Neuronal stem cell (in vitro differentiated cells): ENCODE measurements around the gene CAMK2N1.
A peak's percentile ranks its signal among the peaks of the same experiment; 100 is the strongest.

Experiments
- DNase-seq: peaks from one replicate; pipeline ENCODE4 v3.0.0-alpha.2; 2013; ENCODE audit warnings: low spot score
- H2AFZ ChIP-seq: one replicate; pipeline ENCODE4 v1.6.1; 2013; ENCODE audit warnings: mild to moderate bottlenecking, low read length, inconsistent platforms
- H2AK5ac ChIP-seq: 2 replicates; pipeline ENCODE4 v1.6.1; 2013; ENCODE audit warnings: low read depth, mild to moderate bottlenecking, inconsistent platforms, low read length, moderate library complexity, mixed read lengths
- H2BK120ac ChIP-seq: 2 replicates; pipeline ENCODE4 v1.6.1; 2013; ENCODE audit warnings: low read depth, mild to moderate bottlenecking, inconsistent platforms, low read length, moderate library complexity, mixed read lengths
- H2BK12ac ChIP-seq: one replicate; pipeline ENCODE4 v1.6.1; 2013; ENCODE audit warnings: low read length, inconsistent platforms
- H2BK15ac ChIP-seq: 2 replicates; pipeline ENCODE4 v1.6.1; 2013; ENCODE audit warnings: mild to moderate bottlenecking, low read length, inconsistent platforms, mixed read lengths
- H2BK5ac ChIP-seq: one replicate; pipeline ENCODE4 v1.6.1; 2013; ENCODE audit warnings: inconsistent platforms, mild to moderate bottlenecking, low read length, moderate library complexity
- H3K14ac ChIP-seq: one replicate; pipeline ENCODE4 v1.6.1; 2013; ENCODE audit warnings: low read length, inconsistent platforms
- H3K18ac ChIP-seq: 2 replicates; pipeline ENCODE4 v1.6.1; 2013; ENCODE audit warnings: low read length, inconsistent platforms
- H3K23ac ChIP-seq: 2 replicates; pipeline ENCODE4 v1.6.1; 2013; ENCODE audit warnings: low read depth, mild to moderate bottlenecking, mixed read lengths, low read length, inconsistent platforms; ENCODE audit not compliant: poor library complexity
- H3K27ac ChIP-seq: replicated peaks from 3 replicates; pipeline ENCODE4 v1.5.1; 2013; ENCODE audit warnings: low read length, inconsistent platforms
- H3K27me3 ChIP-seq, 3 experiments: 2 replicates each; pipeline ENCODE4 v1.6.1; 2013; ENCODE audit warnings: low read length in 3 of 3, mild to moderate bottlenecking in 2 of 3, inconsistent platforms in 1 of 3, low read depth in 1 of 3, mixed read lengths in 1 of 3, moderate library complexity in 1 of 3; ENCODE audit not compliant: control insufficient read depth in 3 of 3, insufficient read depth in 3 of 3
- H3K36me3 ChIP-seq, 2 donors: replicated peaks in 1 of 2; 2 replicates each; pipeline ENCODE4 v1.6.1; 2013; ENCODE audit warnings: low read length in 2 of 2; ENCODE audit not compliant: control insufficient read depth in 2 of 2, insufficient read depth in 2 of 2
- H3K4ac ChIP-seq: 2 replicates; pipeline ENCODE4 v1.6.1; 2013; ENCODE audit warnings: inconsistent platforms, mild to moderate bottlenecking, low read length, moderate library complexity
- H3K4me1 ChIP-seq, 2 donors: 1 replicate in 1 of 2; 2 replicates in 1 of 2; pipeline ENCODE4 v1.6.1; 2013; ENCODE audit warnings: low read length in 2 of 2, low read depth in 1 of 2; ENCODE audit not compliant: control insufficient read depth in 2 of 2, insufficient read depth in 1 of 2
- H3K4me2 ChIP-seq: one replicate; pipeline ENCODE4 v1.6.1; 2013; ENCODE audit warnings: mild to moderate bottlenecking, low read length, inconsistent platforms; ENCODE audit not compliant: insufficient read depth, poor library complexity, severe bottlenecking
- H3K4me3 ChIP-seq, 2 donors: 2 replicates each; pipeline ENCODE4 v1.5.1; 2013; ENCODE audit warnings: low read length in 2 of 2, mild to moderate bottlenecking in 2 of 2, inconsistent platforms in 1 of 2, moderate library complexity in 1 of 2
- H3K79me1 ChIP-seq: one replicate; pipeline ENCODE4 v1.6.1; 2013; ENCODE audit warnings: low read depth, mild to moderate bottlenecking, inconsistent platforms, low read length, moderate library complexity
- H3K9ac ChIP-seq: one replicate; pipeline ENCODE4 v1.6.1; 2013; ENCODE audit warnings: mild to moderate bottlenecking, low read depth, low read length, inconsistent platforms; ENCODE audit not compliant: poor library complexity
- H3K9me3 ChIP-seq, 2 donors: replicated peaks in 1 of 2; 2 replicates each; pipeline versions ENCODE3 to v1.6.1; 2013; ENCODE audit warnings: low read length in 2 of 2, mild to moderate bottlenecking in 2 of 2, inconsistent platforms in 1 of 2, low read depth in 1 of 2, mixed read lengths in 1 of 2, moderate library complexity in 1 of 2; ENCODE audit not compliant: control insufficient read depth in 2 of 2, insufficient read depth in 1 of 2
- H4K8ac ChIP-seq: one replicate; pipeline ENCODE4 v1.6.1; 2013; ENCODE audit warnings: low read depth, mild to moderate bottlenecking, inconsistent platforms, low read length, moderate library complexity
- H4K91ac ChIP-seq: one replicate; pipeline ENCODE4 v1.6.1; 2013; ENCODE audit warnings: low read length, low read depth, mild to moderate bottlenecking, inconsistent platforms; ENCODE audit not compliant: poor library complexity
- WGBS, 2 donors: extraction: QIAGEN DNeasy Blood & Tissue Kit; methylation state at CpG; one replicate each; pipeline ENCODE4 v1.1.7; 2013; ENCODE audit warnings: missing lambda C conversion rate in 2 of 2, mixed read lengths in 1 of 2; ENCODE audit not compliant: insufficient read length in 2 of 2, insufficient replicate concordance in 1 of 2; ENCODE audit errors: extremely low coverage in 2 of 2; 5-methylcytosine and 5-hydroxymethylcytosine counted together

Gene CAMK2N1

GRCh38 chr1:20446796-20447195 lies 39.2 kb downstream of the CAMK2N1 start:
- Histone ChIP-seq H3K4me2 (no peak overlapping the region), H3K4ac (no peak overlapping the region), H3K14ac (no peak overlapping the region), H2BK5ac (no peak overlapping the region), H3K36me3 (no peaks in the 10 kb centered on the region), H3K4me3 (no peak overlapping the region), H3K18ac (no peak overlapping the region), H2AK5ac (no peak overlapping the region), H3K79me1 (no peaks in the 10 kb centered on the region), H3K4me1 (peaks cover 22 to 29% of the 10 kb centered on the region in 2 donors), H3K23ac (no peak overlapping the region), H4K8ac (no peak overlapping the region), H2BK12ac (no peak overlapping the region), H3K27me3 (peaks cover 0 to 4% (median 0%) of the 10 kb centered on the region in 3 experiments), H2BK120ac (no peak overlapping the region), H4K91ac (no peak overlapping the region), H3K9ac (no peak overlapping the region), H3K27ac (no peak overlapping the region), H3K9me3 (no peaks in the 10 kb centered on the region), H2AFZ (no peak overlapping the region), H2BK15ac (no peak overlapping the region)
- DNase-seq = no peak
- no CpG with 5 or more reads among the region's 7 CpGs for WGBS, 2 donors

GRCh38 chr1:20445956-20446355 lies 40.1 kb downstream of the CAMK2N1 start:
- H2AK5ac ChIP-seq = no peak overlapping the region
- H3K27me3 ChIP-seq = no peaks in the 10 kb centered on the region
- no peak overlapping the region for H3K18ac ChIP-seq
- no peaks in the 10 kb centered on the region for H3K79me1 ChIP-seq
- no peak overlapping the region for H2BK5ac ChIP-seq
- no peak overlapping the region for H3K14ac ChIP-seq
- H3K23ac ChIP-seq = no peak overlapping the region
- H3K36me3 ChIP-seq = no peaks in the 10 kb centered on the region
- no peaks in the 10 kb centered on the region for H3K9me3 ChIP-seq
- no peak overlapping the region for H4K91ac ChIP-seq
- H2BK12ac ChIP-seq = peak overlapping the region; percentile 0
- H2BK120ac ChIP-seq = no peak overlapping the region
- DNase-seq = no peak
- H2AFZ ChIP-seq = no peak overlapping the region
- no peak overlapping the region for H2BK15ac ChIP-seq
- WGBS, 2 donors = no CpG with 5 or more reads among the region's 6 CpGs
- no peak overlapping the region for H3K27ac ChIP-seq
- H3K4me1 ChIP-seq = peaks cover 22 to 29% of the 10 kb centered on the region in 2 donors
- no peak overlapping the region for H3K4ac ChIP-seq
- H4K8ac ChIP-seq = no peak overlapping the region
- no peak overlapping the region for H3K4me2 ChIP-seq
- no peak overlapping the region for H3K9ac ChIP-seq
- no peak overlapping the region for H3K4me3 ChIP-seq

DNA sequence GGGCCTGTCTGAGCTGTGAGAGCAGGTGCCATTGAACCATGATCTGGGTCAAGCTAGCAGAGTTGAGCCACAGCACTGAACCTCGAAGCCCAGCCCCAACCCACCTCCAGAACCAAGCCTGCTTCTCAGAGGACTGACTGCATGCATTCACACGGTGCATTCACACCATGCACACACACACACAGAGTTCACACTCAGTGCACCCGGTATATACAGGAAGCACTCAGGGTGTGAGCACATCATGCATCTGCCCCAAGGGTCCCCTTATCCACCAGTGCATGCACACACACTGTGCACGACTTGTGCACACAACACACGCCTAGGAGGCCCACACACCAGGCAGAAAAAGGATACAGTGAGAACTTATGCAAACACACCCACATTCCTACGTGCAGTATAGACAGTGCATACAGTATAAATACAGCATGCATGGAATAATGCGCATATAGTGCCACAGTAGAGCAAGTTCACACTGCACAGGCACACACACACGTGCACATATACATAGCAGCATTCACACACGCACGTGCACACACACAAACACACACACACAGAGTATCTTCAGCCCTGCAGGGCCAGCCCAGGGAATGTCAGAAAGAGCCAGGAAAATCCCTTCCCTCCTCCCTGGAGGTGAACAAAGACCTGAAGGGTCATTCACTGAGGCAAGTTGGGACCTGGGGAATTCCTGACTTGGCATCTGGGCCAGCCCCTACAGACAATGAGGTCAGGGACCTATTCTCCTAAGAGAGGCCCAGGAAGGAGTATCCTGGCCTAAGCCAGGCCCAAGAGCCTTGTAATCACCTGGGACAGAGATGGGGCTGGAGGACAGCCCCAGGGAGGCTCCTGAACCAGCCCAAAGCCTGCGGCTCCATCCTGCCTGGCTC lies 42.1 kb downstream of the CAMK2N1 start:
- Histone ChIP-seq H3K4me3 (peak overlapping the region in 1 of 2 donors; percentile 5), H3K27me3 (no peaks in the 10 kb centered on the region), H3K36me3 (no peaks in the 10 kb centered on the region), H4K8ac (peak overlapping the region; percentile 0), H2AK5ac (peak overlapping the region; percentile 64), H2BK15ac (peak overlapping the region; percentile 57), H3K9ac (peak overlapping the region; percentile 14), H3K4me2 (no peak overlapping the region), H3K4me1 (peaks cover 16 to 25% of the 10 kb centered on the region in 2 donors), H4K91ac (peak overlapping the region; percentile 60), H2AFZ (no peak overlapping the region), H3K79me1 (no peaks in the 10 kb centered on the region), H3K14ac (peak overlapping the region; percentile 10), H2BK12ac (peak overlapping the region; percentile 98), H2BK120ac (peak overlapping the region; percentile 68), H3K23ac (no peak overlapping the region), H3K4ac (peak overlapping the region; percentile 47), H3K9me3 (no peaks in the 10 kb centered on the region), H3K27ac (peak overlapping the region; percentile 82), H2BK5ac (peak overlapping the region; percentile 0), H3K18ac (peak overlapping the region; percentile 92)
- DNase-seq = peak; percentile 35
- WGBS, 2 donors = no CpG with 5 or more reads among the region's 11 CpGs

- Histone ChIP-seq H2BK12ac (no peak overlapping the region), H3K23ac (no peak overlapping the region), H4K8ac (no peak overlapping the region), H2AFZ (no peak overlapping the region), H3K4ac (no peak overlapping the region), H3K9me3 (no peaks in the 10 kb centered on the region), H2BK15ac (peak overlapping the region; percentile 57), H3K27ac (peak overlapping the region; percentile 17), H3K18ac (peak overlapping the region; percentile 92), H3K36me3 (no peaks in the 10 kb centered on the region), H3K79me1 (no peaks in the 10 kb centered on the region), H2AK5ac (peak overlapping the region; percentile 64), H3K14ac (no peak overlapping the region), H3K4me1 (peaks cover 10 to 20% of the 10 kb centered on the region in 2 donors), H3K27me3 (no peaks in the 10 kb centered on the region), H3K4me2 (no peak overlapping the region), H3K9ac (no peak overlapping the region), H2BK120ac (peak overlapping the region; percentile 68), H3K4me3 (no peak overlapping the region), H2BK5ac (peak overlapping the region; percentile 0), H4K91ac (peak overlapping the region; percentile 61)
- WGBS, 2 donors = no CpG with 5 or more reads among the region's 5 CpGs
- no peak for DNase-seq
These were observed 42.9 kb downstream of the CAMK2N1 start for GRCh38 chr1:20442920-20443625.
